H1 (cell line): ENCODE measurements around the gene CHMP6. TPM values are rescaled to one million over a fixed set of nuclear protein-coding genes. Genes with fewer than 3 reads are reported as not detected.

Source experiments
- GABPA ChIP-seq: IDR thresholded peaks from 2 replicates; pipeline ENCODE4 v1.6.1; 2011; ENCODE audit warnings: mild to moderate bottlenecking, low read length, moderate library complexity, borderline replicate concordance; ENCODE audit not compliant: insufficient read depth
- polyA plus RNA-seq, 7 experiments: library from polyadenylated mRNA; depleted of rRNA in 3 of 7; stranded (reverse) in 5 of 7; unstranded in 2 of 7; fragments of >200 nt in 5 of 7; fragments of 200-250 nt in 2 of 7; gene quantifications; 1 replicate in 5 of 7; 2 replicates in 1 of 7; 4 replicates in 1 of 7; pipeline versions ENCODE4 v1.2.1 to v1.2.3, GENCODE V29; 2011 to 2013; ENCODE audit warnings: missing spikeins in 2 of 7, mixed read lengths in 2 of 7
- total RNA-seq: library from RNA; stranded (reverse); fragmentation: NEBNext Ultra II Directional; extraction: Animal tissue kit (Norgen Biotek cat#: 25700); gene quantifications from 2 replicates; pipeline ENCODE4 v1.2.1, GENCODE V29; 2021

CHMP6 gene
- total and polyA plus RNA-seq, 2 of the 8 experiments (the other 6 are each of a cell fraction or from before 2014, with no cell fraction given) = 15.7 to 24.3 TPM

DNA sequence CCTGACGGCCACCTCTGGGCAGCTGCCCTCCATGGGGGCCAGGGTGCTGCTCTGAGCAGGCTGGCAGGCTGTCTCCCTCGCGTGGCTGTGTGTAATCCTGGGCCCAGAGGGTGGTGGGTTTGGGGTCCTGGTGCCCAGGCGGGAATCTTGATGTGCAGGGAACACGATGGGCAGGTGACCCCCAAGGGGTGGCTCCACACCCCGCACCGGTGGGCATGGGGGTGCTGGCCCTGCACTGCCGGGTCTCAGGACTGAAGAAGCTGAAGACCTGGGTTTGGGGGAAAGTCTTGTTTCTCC is 8.6 kb downstream of the CHMP6 start (continued):
- TF ChIP-seq GABPA = no peak
